HepG2 (cell line): ENCODE measurements around the gene GGNBP2. TPM values are rescaled to one million over a fixed set of nuclear protein-coding genes. Genes with fewer than 3 reads are reported as not detected.

ENCODE experiments used
- MBNL3 ChIP-seq: fragments of 250-450 bp; sonication (Bioruptor Pico); conservative IDR thresholded peaks from 2 replicates; pipeline ENCODE4 v1.8.0; 2022; ENCODE audit warnings: mild to moderate bottlenecking, inconsistent platforms
- MEF2D ChIP-seq: sonication (generic); formaldehyde crosslinking; IDR thresholded peaks from 2 replicates; pipeline ENCODE4 v1.5.1; 2020; ENCODE audit warnings: mild to moderate bottlenecking, missing genetic modification reagents
- MLLT10 ChIP-seq: sonication (generic); formaldehyde crosslinking; IDR thresholded peaks from 2 replicates; pipeline ENCODE4 v1.4.0; 2020; ENCODE audit warnings: missing genetic modification reagents
- MTA3 ChIP-seq: sonication (generic); formaldehyde crosslinking; IDR thresholded peaks from 2 replicates; pipeline ENCODE4 v1.4.0; 2020; ENCODE audit warnings: missing genetic modification reagents
- SIN3A ChIP-seq: IDR thresholded peaks from 2 replicates; pipeline ENCODE4 v1.6.1; 2011; ENCODE audit warnings: low read depth, mild to moderate bottlenecking, control low read depth, low read length, borderline replicate concordance
- SKI ChIP-seq: fragments of 450-650 bp; IDR thresholded peaks from one replicate; pipeline ENCODE4 v1.6.1; 2018; ENCODE audit warnings: mild to moderate bottlenecking; ENCODE audit not compliant: partially characterized antibody
- XRCC5 ChIP-seq: fragments of 200-400 bp; formaldehyde crosslinking; optimal IDR thresholded peaks from 2 replicates; pipeline ENCODE3; 2017; ENCODE audit warnings: mild to moderate bottlenecking, low read length
- ZFP1 ChIP-seq: IDR thresholded peaks from 2 replicates; pipeline ENCODE4 v1.6.1; 2016
- ZNF12 ChIP-seq: sonication (generic); formaldehyde crosslinking; IDR thresholded peaks from 2 replicates; pipeline ENCODE4 v1.5.0; 2020; ENCODE audit warnings: missing genetic modification reagents
- ZNF253 ChIP-seq: sonication (generic); formaldehyde crosslinking; IDR thresholded peaks from 2 replicates; pipeline ENCODE4 v1.8.0; 2022; ENCODE audit warnings: mild to moderate bottlenecking, missing genetic modification reagents, borderline replicate concordance
- ZNF326 ChIP-seq: sonication (generic); formaldehyde crosslinking; IDR thresholded peaks from 2 replicates; pipeline ENCODE4 v1.4.0; 2020; ENCODE audit warnings: missing genetic modification reagents, borderline replicate concordance
- ZNF781 ChIP-seq: sonication (generic); formaldehyde crosslinking; IDR thresholded peaks from 2 replicates; pipeline ENCODE4 v1.5.1; 2020; ENCODE audit warnings: borderline replicate concordance, mild to moderate bottlenecking, missing genetic modification reagents; ENCODE audit errors: not compliant biosample characterization
- ZZZ3 ChIP-seq: sonication (generic); formaldehyde crosslinking; IDR thresholded peaks from 2 replicates; pipeline ENCODE4 v1.4.0; 2020; ENCODE audit warnings: missing genetic modification reagents, mild to moderate bottlenecking, borderline replicate concordance
- polyA plus RNA-seq, 8 experiments: library from polyadenylated mRNA; depleted of rRNA in 3 of 8; stranded (reverse) in 7 of 8; unstranded in 1 of 8; fragments of >200 nt; fragmentation: Illumina TruSeq in 4 of 8; extraction: Trizol in 4 of 8; gene quantifications; 2 replicates each; pipeline versions ENCODE4 v1.2.1 to v1.2.3, GENCODE V29; 2011 to 2016; ENCODE audit warnings: low read depth in 4 of 8, missing spikeins in 1 of 8, mixed read lengths in 1 of 8; ENCODE audit not compliant: insufficient read depth in 1 of 8
- total RNA-seq, 5 experiments: library from RNA; depleted of rRNA; stranded (reverse); fragments of >200 nt; fragmentation: Illumina TruSeq; extraction: Trizol; gene quantifications; 2 replicates each; pipeline ENCODE4 v1.2.3, GENCODE V29; 2016; ENCODE audit warnings: low read depth in 1 of 5
- TF ChIP-seq, protein P1 (sequence below): sonication (generic); formaldehyde crosslinking; IDR thresholded peaks from 2 replicates; pipeline ENCODE4 v1.4.0; 2020; ENCODE audit warnings: mild to moderate bottlenecking, missing genetic modification reagents
- TF ChIP-seq, protein P2 (sequence below): sonication (generic); formaldehyde crosslinking; IDR thresholded peaks from 2 replicates; pipeline ENCODE4 v1.5.1; 2020; ENCODE audit warnings: mild to moderate bottlenecking, missing genetic modification reagents, moderate library complexity
- TF ChIP-seq, protein P3 (sequence below): sonication (generic); formaldehyde crosslinking; IDR thresholded peaks from 2 replicates; pipeline ENCODE4 v1.4.0; 2020; ENCODE audit warnings: missing genetic modification reagents, borderline replicate concordance
- TF ChIP-seq, protein P4 (sequence below): sonication (generic); formaldehyde crosslinking; IDR thresholded peaks from 2 replicates; pipeline ENCODE4 v1.4.0; 2020; ENCODE audit warnings: missing genetic modification reagents, borderline replicate concordance

Gene GGNBP2
- total and polyA plus RNA-seq, 2 of the 13 experiments (the other 11 are each of a cell fraction or from before 2014, with no cell fraction given) = 53.3 to 84.2 TPM

DNA sequence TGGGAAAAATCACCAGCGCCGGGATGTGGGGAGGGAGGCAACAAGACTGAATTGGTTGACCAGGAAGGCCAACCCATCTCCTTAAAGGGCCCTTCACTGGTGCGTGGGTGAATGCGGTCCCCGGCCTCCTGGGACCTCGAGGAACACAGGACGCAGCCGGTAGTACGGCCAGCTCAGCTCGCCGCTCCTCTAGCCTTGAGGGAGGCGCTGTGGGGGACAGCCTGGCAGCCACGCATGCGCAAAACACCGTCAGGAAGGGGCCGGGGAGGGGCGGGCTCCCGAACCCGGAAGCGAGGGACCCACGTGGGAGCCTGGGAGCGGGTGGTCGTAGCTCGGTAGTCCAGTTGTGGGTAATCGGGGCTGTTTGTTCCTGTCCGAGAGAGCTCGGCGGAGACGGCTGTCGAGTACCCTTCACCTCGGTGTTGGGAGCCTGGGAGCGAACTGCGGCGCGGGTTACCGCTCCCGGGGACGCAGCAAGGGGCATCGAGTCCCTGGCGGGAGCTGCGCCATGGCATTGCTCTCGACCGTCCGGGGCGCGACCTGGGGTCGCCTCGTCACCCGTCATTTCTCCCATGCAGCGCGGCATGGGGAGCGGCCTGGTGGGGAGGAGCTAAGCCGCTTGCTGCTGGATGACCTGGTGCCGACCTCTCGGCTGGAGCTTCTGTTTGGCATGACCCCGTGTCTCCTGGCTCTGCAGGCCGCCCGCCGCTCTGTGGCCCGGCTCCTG is 56.7 kb downstream of the GGNBP2 start, which contains the start of gene MRM1 (continued):
- peak; percentile 53; the same call in 1 of the 2 replicates for TF ChIP-seq MEF2D
- TF ChIP-seq MLLT10 (CRISPR knock-in tag) = no peak
- TF ChIP-seq MBNL3 (CRISPR knock-in tag) = no peak
- peak; percentile 61; the same call in 1 of the 2 replicates for TF ChIP-seq ZNF253 (CRISPR knock-in tag)
- TF ChIP-seq SKI = peak; percentile 28
- TF ChIP-seq, protein P1, sequence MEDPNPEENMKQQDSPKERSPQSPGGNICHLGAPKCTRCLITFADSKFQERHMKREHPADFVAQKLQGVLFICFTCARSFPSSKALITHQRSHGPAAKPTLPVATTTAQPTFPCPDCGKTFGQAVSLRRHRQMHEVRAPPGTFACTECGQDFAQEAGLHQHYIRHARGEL (CRISPR knock-in tag) = peak; percentile 64
- TF ChIP-seq ZFP1 (CRISPR knock-in tag) = no peak
- TF ChIP-seq, protein P2, sequence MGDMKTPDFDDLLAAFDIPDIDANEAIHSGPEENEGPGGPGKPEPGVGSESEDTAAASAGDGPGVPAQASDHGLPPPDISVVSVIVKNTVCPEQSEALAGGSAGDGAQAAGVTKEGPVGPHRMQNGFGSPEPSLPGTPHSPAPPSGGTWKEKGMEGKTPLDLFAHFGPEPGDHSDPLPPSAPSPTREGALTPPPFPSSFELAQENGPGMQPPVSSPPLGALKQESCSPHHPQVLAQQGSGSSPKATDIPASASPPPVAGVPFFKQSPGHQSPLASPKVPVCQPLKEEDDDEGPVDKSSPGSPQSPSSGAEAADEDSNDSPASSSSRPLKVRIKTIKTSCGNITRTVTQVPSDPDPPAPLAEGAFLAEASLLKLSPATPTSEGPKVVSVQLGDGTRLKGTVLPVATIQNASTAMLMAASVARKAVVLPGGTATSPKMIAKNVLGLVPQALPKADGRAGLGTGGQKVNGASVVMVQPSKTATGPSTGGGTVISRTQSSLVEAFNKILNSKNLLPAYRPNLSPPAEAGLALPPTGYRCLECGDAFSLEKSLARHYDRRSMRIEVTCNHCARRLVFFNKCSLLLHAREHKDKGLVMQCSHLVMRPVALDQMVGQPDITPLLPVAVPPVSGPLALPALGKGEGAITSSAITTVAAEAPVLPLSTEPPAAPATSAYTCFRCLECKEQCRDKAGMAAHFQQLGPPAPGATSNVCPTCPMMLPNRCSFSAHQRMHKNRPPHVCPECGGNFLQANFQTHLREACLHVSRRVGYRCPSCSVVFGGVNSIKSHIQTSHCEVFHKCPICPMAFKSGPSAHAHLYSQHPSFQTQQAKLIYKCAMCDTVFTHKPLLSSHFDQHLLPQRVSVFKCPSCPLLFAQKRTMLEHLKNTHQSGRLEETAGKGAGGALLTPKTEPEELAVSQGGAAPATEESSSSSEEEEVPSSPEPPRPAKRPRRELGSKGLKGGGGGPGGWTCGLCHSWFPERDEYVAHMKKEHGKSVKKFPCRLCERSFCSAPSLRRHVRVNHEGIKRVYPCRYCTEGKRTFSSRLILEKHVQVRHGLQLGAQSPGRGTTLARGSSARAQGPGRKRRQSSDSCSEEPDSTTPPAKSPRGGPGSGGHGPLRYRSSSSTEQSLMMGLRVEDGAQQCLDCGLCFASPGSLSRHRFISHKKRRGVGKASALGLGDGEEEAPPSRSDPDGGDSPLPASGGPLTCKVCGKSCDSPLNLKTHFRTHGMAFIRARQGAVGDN = peak; percentile 97
- TF ChIP-seq ZNF781 (CRISPR knock-in tag) = no peak
- no peak for TF ChIP-seq ZNF12 (CRISPR knock-in tag)
- TF ChIP-seq MTA3 (CRISPR knock-in tag) = no peak
- TF ChIP-seq, protein P3, sequence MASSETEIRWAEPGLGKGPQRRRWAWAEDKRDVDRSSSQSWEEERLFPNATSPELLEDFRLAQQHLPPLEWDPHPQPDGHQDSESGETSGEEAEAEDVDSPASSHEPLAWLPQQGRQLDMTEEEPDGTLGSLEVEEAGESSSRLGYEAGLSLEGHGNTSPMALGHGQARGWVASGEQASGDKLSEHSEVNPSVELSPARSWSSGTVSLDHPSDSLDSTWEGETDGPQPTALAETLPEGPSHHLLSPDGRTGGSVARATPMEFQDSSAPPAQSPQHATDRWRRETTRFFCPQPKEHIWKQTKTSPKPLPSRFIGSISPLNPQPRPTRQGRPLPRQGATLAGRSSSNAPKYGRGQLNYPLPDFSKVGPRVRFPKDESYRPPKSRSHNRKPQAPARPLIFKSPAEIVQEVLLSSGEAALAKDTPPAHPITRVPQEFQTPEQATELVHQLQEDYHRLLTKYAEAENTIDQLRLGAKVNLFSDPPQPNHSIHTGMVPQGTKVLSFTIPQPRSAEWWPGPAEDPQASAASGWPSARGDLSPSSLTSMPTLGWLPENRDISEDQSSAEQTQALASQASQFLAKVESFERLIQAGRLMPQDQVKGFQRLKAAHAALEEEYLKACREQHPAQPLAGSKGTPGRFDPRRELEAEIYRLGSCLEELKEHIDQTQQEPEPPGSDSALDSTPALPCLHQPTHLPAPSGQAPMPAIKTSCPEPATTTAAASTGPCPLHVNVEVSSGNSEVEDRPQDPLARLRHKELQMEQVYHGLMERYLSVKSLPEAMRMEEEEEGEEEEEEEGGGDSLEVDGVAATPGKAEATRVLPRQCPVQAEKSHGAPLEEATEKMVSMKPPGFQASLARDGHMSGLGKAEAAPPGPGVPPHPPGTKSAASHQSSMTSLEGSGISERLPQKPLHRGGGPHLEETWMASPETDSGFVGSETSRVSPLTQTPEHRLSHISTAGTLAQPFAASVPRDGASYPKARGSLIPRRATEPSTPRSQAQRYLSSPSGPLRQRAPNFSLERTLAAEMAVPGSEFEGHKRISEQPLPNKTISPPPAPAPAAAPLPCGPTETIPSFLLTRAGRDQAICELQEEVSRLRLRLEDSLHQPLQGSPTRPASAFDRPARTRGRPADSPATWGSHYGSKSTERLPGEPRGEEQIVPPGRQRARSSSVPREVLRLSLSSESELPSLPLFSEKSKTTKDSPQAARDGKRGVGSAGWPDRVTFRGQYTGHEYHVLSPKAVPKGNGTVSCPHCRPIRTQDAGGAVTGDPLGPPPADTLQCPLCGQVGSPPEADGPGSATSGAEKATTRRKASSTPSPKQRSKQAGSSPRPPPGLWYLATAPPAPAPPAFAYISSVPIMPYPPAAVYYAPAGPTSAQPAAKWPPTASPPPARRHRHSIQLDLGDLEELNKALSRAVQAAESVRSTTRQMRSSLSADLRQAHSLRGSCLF (CRISPR knock-in tag) = no peak
- TF ChIP-seq ZZZ3 (CRISPR knock-in tag) = peak; percentile 16; the same call in 1 of the 2 replicates
- TF ChIP-seq ZNF326 (CRISPR knock-in tag) = no peak; the same call in 1 of the 2 replicates
- peak; percentile 98 for TF ChIP-seq SIN3A
- TF ChIP-seq, protein P4, sequence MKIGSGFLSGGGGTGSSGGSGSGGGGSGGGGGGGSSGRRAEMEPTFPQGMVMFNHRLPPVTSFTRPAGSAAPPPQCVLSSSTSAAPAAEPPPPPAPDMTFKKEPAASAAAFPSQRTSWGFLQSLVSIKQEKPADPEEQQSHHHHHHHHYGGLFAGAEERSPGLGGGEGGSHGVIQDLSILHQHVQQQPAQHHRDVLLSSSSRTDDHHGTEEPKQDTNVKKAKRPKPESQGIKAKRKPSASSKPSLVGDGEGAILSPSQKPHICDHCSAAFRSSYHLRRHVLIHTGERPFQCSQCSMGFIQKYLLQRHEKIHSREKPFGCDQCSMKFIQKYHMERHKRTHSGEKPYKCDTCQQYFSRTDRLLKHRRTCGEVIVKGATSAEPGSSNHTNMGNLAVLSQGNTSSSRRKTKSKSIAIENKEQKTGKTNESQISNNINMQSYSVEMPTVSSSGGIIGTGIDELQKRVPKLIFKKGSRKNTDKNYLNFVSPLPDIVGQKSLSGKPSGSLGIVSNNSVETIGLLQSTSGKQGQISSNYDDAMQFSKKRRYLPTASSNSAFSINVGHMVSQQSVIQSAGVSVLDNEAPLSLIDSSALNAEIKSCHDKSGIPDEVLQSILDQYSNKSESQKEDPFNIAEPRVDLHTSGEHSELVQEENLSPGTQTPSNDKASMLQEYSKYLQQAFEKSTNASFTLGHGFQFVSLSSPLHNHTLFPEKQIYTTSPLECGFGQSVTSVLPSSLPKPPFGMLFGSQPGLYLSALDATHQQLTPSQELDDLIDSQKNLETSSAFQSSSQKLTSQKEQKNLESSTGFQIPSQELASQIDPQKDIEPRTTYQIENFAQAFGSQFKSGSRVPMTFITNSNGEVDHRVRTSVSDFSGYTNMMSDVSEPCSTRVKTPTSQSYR (CRISPR knock-in tag) = no peak
- peak; percentile 68 for TF ChIP-seq XRCC5
